GM18873 (cell line): ENCODE data around the gene BEGAIN.

Source experiments
- ATAC-seq: cut with Tn5 transposase; IDR thresholded peaks from one replicate; pipeline ENCODE4 v1.9.1; 2021; ENCODE audit warnings: mild to moderate bottlenecking, moderate library complexity, moderate number of reproducible peaks; ENCODE audit not compliant: unreplicated experiment, low FRiP score

The BEGAIN gene

DNA sequence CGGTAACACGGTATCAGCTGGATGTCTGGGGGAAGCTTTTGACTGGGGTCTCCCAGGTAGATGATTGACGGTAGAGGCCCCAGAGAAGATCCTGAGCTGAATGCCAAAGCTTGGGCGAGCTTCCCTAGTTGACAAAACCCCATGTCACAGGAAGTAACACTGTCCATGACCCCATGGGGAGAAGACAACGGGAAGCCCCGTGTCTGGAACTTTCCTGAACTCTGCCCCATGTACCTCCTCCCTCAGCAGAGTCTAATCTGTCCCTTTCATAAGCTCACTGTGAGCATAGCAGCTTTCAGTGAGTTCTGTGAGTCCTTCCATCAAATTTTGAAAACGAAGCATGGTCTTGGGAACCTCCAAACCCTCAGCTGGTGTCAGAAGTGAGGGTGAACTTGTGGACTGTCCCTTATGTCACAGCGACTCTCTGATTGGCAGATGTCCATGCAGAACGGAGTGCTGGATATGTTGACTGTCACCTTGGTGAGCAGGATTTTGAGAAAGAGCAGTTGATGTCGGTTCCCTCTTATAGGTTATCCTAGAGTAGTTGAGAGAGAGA lies 29.7 kb upstream of the BEGAIN start:
- ATAC-seq = no peak

DNA sequence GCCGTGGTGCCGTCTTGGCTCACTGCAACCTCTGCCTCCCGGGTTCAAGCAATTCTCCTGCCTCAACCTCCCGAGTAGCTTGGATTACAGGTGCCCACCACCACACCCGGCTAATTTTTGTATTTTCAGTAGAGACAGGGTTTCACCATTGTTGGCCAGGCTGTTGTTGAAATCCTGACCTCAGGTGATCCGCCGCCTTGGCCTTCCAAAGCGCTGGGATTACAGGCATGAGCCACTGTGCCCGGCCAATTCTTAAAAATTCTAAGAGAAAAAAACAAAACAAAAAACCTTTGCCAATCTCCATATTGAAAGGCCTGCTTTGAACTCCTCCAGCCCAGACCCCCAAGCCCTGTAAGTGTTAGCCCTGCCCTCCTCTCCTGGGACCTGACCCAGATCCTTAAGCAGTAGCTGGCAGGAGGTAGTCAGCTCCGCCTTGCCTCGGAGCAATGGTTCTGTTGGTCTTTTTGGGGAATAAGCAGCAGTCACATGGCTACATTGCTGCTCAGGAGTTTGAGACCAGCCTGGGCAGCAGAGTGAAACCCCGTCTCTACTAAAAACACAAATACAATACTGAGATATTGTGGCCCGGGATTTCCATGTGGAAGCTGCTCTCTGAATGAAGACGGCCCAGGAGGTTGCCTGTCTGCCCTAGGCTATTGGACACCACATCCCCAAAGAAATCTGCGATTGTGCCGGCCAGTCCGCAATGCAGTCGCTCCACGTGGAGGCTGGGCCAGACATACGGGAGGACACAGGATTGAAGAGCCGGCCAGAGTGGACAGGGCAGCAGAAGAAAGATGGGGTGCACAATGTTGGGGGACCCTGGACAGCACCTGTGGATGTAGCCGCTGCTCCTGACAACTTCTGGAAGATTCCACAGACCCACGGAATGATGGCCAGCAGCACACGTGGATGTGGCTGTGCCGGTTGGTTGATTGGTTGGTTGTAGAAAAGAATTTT lies 28.8 kb upstream of the BEGAIN start:
- ATAC-seq = no peak

DNA sequence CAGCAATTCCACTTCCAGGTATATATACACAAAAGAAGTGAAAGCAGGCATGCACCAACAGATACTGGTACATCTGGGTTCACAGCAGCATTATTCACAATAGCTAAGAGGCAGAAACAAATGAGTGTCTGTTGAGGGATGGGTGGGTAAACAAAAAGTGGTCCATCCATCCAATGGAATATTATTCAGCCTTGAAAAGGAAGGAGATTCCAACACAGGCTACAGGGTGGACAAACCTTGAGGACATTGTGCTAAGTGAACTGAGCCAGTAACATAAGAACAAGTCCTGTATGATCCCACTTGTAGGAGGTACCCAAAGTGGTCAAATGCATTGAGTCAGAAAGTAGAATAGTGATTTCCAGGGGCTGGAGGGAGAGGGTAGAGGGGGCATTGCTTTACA lies 27.6 kb upstream of the BEGAIN start:
- no peak for ATAC-seq

DNA sequence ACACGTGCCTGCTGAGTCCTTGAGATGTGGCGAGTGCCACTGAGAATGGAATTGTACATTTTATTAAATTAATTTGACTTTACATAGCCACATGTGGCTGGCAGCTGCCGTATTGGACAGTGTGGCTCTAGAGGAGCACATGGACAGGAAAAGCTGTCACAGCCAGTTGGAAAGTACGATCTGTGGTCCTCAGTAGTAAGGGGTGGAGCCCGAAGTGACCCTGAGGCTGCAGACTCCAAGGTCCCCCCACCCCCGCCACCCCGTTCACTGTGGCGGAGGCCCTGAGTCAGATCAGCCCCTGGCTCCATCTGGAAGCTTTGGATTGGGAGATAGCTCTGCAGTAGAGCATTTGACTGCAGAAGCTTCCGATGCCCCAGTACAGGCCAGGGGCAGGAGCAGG lies 25.8 kb upstream of the BEGAIN start:
- no peak for ATAC-seq

DNA sequence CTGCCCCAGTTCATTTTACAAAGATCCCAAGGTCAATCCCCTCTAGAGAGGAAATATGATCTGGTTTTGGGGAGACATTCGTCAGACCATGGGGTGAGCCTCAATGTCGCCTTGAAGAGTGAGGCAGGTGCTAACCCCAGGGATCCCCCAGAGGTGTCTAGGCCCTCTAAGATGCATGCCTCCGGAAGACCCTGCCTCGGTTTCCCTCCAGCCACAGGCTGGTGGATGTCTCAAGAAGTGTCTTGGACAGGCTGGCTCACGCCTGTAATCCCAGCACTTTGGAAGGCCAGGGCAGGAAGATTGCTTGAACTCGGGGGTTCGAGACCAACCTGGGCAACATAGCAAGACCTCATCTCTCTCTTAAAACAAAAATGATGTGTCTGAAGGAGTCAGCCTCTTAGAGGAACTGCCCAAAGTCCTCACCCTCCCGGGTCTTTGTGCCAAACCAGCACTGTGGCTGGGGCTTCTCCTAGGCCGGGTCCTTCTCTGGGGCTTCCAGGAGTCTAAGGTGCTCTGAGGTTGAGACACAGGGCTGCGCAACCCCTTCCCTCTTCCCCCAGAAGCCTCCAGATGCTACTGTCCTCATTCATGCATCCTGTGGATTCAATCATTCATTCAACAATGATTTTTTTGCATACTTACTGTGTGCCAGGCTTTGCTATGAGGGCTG lies 24.7 kb upstream of the BEGAIN start:
- no peak for ATAC-seq

DNA sequence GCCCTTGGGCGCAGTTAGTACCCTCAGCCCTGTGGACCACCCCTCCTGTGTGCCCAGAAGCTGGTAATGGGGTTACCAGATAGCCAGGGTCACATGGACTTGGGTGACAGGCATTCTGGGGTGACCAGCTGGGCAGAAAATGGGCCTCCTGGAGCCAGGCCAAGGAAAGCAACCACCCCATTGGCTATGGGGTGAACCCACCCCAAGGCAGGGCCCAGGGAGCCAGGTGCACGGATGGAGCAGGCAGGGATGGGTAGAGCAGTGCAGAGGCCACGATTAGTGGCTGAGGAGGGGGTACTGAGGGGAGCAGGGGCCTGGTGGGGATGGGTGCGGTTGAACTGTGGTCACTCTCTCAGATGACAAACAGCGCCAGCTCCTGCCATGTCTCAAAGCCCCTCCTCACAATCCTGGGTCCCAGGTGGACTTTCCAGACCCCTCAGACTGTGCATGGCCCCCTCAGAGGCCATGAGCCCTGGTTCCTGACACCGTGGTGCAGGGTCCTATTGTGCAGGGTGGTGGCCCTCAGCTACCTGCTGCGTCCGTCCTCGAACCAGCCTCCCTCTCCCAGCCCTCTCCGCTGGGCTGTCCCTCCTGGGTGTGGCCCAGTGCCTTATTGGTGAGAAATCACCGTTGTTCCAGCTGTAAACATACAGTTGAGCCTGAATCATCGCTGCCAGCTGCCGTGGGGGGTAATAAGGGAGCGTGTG lies 23.4 kb upstream of the BEGAIN start:
- no peak for ATAC-seq

DNA sequence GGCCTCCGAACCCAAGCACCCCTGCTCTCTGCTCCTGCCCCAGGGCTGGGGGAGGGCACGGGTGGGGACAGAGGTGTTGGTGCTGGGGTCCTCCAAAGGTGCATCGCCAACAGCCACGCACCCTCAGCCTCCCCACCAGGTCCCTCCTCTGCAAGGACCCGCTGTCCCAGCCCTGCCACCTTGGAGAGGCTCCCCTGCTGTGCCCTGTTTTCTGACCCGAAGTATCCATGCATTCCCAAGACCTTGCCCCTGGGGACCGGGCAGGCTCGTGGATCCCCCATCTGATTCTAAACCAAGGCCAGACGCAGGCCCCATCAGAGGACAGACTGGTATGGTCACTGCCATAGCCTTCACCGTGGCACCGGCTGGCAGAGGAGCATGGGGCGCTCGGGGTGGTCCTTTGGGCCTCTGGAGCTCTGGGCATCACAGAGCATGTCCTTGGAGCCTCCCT lies 22.7 kb upstream of the BEGAIN start:
- no peak for ATAC-seq

DNA sequence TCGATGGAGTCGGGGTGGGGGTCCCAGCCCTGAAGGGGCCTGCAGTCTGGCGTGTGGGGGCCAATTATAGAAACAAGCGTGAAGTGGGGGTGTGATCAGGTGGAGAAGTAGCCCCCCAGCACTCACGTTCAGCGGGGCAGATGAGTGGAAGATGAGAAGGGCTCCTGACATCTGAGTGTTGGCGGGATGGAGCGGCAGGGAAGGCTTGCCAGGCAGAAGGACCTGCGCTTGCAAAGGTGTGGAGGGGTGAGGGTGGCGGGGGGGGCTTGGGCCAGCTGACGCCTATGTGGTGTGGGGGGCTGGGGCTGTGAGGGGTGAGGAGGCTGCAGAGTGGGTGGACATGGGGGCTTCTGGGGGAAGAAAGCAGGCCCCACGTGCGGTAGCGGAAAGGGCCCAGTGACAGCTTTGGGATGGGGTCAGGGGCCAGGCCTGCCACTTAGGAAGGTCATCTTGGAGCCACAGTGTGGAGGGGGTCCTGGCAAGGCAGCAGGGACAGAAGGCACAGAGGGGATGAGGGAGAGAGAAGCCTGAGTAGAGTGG lies 22.2 kb upstream of the BEGAIN start:
- ATAC-seq = no peak

DNA sequence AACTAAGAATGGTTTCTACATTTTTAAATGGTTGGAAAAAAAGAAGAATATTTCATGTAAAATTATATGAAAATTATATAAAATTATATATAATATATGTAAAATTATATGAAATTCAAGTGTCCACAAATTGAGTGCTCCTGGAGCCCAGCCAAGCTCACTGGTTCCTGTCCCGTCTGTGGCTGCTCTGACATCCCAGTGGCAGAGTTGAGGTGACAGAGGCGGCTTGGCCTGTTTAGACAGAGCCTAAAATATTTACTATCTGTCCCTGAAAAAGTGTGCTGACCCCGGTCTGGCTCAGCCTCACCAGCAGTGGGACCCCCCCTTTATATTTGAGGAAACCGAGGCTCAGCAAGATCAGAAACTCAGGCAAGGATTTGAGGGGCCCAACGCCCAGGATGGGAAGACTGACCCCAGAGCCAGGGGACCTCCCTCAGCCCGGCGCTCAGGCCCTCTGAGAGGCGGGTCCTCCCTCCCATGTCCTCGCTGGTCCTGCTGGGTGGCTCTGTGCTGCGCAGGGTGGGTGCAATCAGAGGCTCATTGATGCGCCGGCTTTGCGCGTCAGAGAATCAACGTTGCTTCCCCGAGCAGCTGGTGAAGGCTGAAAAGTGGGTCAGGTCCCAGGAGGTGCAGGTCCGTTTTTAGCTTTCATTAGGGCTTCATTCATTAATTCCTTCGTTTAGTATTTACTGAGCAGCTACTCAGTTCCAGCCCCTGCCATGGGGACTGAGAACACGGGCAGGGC lies 21.5 kb upstream of the BEGAIN start:
- no peak for ATAC-seq

DNA sequence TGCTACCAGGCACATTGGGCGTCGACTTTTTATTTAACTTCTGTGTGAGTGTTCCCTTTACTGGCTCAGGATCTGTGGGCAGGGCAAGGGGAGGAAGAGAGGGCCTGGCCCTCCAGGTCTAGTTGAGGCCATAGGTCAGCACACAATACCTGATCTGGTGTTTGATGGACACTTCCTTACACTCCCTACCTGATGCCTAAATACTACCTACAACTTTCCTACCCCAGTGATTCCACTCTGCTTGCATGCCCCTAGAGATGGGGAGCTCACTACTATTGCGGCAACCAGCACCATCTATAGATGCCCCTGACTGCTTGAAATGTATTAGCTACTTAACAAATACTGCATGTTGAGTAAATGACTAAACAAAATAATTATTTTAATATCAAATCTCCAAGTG lies 20.8 kb upstream of the BEGAIN start:
- no peak for ATAC-seq

DNA sequence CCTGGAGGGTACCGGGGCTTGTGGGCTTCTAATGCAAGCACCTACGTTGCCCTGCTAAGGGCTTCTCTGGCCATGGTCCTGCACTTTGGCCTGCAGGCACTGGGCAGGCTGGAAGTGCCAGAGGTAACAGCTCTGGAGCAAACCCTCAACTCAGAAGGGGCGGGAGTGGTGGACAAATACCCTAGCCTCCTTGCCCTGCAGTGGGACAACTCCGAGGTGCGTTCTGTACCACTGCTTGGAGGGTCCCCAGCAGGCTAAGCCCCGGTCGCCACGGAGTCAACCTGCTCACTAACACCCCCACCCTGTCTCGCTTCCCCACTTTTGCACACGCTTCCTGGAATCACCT lies 20.4 kb upstream of the BEGAIN start:
- ATAC-seq = no peak

DNA sequence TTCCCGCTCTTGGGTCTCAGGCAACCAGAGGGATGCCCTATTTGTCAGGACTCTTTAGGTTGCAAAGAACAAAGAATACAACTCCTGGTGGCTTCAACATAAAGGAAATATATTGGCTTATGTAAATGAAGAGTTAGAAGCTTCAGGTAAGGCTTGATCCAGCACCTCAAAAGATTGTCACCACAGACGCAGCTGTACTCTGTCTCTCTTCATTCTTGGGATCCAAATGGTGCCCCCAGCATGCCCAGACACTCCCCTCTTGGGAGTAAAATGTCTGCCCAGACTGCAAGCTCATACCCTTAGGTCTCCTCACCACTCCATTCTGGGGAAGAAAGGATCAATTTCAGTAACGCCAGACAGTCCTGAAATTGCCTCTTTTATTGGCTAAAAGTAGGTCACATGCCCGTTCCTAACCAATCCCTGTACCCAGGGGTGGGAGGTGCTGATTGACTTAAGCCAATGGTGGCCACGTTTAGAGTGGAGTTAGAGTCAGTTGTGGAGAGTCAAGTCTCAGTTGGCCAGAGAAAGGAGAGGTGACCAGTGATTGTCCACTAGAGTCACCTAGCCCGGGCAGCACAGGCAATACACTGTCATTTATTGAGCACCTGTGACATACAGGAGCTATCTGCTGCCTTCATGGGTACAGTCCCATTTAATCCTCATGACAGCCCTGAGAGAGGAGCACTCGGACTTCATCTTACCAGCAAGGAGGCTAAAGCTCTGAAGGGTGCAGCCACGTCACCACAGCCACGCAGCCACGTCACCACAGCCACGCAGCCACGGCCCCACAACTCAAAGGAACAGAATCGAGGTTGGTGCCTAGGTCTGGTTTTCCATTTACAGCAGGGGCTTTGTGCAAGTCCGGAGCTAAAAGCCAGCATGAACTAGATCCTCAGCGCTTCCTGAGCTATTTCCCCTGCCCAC lies 19.7 kb upstream of the BEGAIN start:
- no peak for ATAC-seq

DNA sequence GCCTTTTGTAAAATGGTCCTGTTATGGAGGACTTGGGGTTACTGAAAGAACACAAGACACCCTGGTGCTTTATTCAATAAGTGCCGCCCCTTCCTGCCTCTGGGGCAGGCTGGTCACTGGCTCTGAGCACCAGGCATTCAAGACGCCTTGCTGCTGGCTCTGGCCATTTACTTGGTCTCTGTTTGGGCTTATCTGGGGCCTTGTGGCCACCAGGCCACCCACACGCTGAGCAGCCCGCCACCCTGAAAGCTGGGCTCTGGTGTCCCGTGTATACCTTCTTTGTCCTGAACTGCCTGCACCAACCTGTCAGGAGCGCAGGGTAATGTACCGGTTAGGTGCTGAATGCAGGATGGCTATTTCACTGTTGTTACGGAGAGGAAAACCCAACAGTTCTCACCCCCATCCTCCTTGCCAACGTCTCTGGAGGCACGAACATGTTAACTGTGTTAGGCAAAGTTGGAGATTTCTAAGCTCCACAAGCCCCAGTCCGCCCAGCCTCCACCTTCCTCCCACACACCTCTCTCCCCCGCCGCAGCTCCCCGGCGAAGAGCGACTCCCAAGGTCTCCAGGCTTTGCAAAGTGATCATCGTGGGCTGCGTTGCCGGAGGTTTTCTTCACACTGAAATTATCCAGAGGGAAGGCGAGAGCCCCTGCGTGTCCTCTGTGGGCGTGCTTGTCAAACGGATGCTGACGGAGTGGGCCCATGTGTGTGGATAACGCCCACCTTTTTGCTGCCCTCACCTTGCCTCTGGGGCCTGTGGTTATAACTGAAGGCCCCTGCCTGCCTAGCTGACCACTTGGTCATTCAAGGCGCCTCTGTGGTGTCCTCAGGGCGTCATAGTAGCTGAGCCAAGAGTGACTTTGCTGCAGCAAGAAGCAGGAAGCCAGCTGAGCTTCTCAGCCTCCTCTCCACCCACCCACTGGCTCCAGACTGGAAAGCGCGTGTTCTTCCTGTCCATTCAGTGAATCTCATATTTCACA lies 18.8 kb upstream of the BEGAIN start:
- no peak for ATAC-seq

DNA sequence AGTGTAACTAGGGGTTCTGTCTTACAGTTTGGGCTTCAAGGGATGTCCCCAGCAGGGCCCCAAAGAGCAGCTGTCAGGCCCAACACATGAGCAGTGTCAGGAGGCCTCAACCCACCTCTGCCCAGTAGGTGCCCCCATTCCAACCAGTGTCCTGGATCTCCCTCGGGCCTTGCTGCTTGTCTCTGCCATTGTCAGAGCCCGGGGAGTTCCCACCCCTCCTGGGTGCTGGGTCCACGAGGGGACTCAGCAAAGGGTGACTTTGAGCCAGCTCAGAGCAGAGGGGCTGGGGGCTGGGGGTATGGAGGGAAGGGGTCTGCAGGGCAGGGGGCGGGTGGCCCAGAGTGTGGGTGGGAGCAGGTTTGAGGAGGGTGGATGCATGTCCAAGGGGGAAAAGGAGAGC lies 18.0 kb upstream of the BEGAIN start:
- ATAC-seq = no peak

DNA sequence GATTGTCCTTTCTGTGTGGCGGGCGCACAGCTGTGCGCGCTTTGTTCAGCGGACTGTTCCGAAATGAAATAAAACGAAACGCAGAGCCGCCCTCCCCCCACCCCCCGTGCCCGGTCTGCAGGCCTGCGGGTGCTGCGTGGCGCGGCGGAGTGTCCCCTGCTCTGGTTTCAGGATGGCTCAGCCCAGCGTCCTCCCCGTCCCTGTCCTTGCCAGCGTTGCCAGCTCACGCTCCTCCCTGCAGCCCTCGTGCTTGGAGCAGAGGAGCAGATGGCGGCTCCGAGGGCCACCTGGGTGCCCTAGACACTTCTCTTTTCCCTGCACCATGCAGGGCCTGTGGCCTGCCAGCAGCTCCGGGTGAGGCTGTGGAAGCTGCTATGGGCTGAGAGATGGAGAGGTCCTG lies 17.5 kb upstream of the BEGAIN start:
- no peak for ATAC-seq

DNA sequence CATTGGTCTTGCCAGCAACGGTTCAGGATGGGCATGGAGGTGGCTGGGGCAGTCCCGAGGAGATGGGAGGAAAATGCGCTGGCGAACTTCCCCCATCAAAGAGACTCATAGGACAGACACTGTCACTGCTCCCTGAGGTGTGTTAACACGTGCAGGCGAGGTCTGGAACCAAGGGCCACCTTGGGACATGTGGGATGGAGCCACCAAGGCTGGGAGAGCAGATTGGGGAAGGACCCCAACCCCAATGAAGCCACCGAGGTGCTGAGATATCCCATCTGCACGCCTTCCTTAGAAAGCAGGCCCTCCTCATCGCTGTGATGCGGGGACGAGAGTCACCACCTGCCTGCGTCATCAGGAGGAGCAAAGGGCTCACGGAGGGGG lies 16.9 kb upstream of the BEGAIN start:
- no peak for ATAC-seq

DNA sequence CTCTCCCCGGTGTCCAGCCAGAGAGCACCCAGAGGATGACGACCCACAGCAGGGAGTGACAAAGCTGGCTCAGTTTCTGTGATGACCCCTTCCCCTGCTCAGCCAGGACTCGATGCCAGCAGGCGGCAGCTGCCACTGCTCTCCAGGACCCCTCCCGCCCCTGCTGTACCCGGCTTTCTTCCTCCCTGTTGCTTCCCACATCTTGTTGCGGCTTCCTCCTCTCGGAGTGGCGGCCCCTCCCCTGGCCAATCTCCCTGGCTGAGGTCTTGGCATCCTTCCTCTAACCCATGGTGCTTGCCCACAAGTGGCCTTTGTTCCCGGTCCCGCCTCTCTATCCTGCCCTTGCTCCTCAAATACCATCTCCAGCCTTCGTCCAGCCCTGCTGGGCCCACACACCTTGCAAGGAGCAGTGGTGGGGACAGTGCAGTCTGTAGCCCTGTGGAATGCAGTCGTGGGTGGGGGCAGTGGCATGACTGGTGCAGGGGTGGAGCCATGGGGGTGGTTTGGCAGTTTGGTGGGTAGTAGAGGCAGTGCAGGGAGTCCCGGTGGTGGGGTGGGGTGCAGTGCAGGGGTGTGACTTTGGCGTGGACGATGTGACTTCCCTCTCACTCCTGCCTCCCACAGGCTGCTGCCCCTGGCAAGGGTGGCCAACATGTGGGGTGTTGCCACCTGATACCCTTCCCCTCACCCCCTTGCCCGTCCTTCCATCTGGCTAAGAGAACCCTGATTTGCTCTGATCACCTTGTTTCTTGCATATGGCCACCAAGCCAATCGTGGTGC lies 16.3 kb upstream of the BEGAIN start:
- no peak for ATAC-seq
